HG02763 (cell line): ENCODE results near the gene PGLYRP2.
"Not testable (repeated sequence)": the region's sequence is repeated elsewhere in the genome, so short reads cannot be mapped to it uniquely, and the experiment has no call there.

Source experiments
- ATAC-seq: cut with Tn5 transposase; IDR thresholded peaks from one replicate; pipeline ENCODE4 v1.9.1; 2021; ENCODE audit warnings: mild to moderate bottlenecking, moderate library complexity; ENCODE audit not compliant: unreplicated experiment

Gene PGLYRP2

GRCh38 chr19:15488489-15489226 is 9.4 kb upstream of the PGLYRP2 start:
- no peak for ATAC-seq

- ATAC-seq = no peak
Observed at GRCh38 chr19:15487038-15487437, 7.7 kb upstream of the PGLYRP2 start.

- not testable (repeated sequence) for ATAC-seq
Observed at GRCh38 chr19:15485768-15486167, 6.5 kb upstream of the PGLYRP2 start.

GRCh38 chr19:15480996-15481395 is 1.7 kb upstream of the PGLYRP2 start:
- ATAC-seq = not testable (repeated sequence)

- ATAC-seq = no peak
Observed at GRCh38 chr19:15476325-15476724, 3.0 kb downstream of the PGLYRP2 start.

GRCh38 chr19:15475611-15476010 is 3.7 kb downstream of the PGLYRP2 start:
- ATAC-seq = no peak

GRCh38 chr19:15475169-15475568 is 4.1 kb downstream of the PGLYRP2 start:
- no peak for ATAC-seq

GRCh38 chr19:15473821-15474220 is 5.5 kb downstream of the PGLYRP2 start:
- ATAC-seq = not testable (repeated sequence)

- ATAC-seq = no peak
Observed at GRCh38 chr19:15471639-15472101, 7.6 kb downstream of the PGLYRP2 start.

GRCh38 chr19:15469513-15470297 is 9.6 kb downstream of the PGLYRP2 start:
- ATAC-seq = no peak

GRCh38 chr19:15468675-15469512 is 10.4 kb downstream of the PGLYRP2 start:
- ATAC-seq = no peak

GRCh38 chr19:15467734-15468214 is 11.5 kb downstream of the PGLYRP2 start:
- ATAC-seq = no peak

- ATAC-seq = no peak
Observed at GRCh38 chr19:15466851-15467733, 12.2 kb downstream of the PGLYRP2 start.

GRCh38 chr19:15464394-15465385 is 14.6 kb downstream of the PGLYRP2 start, which contains the start of gene RASAL3:
Gene RASAL3, minus strand, starts transcription at chr19:15464544. Its CDS starts 186 bp downstream, at chr19:15464358.
- peak; percentile 41 for ATAC-seq

GRCh38 chr19:15463861-15464371 is 15.4 kb downstream of the PGLYRP2 start:
- peak; percentile 37 for ATAC-seq

GRCh38 chr19:15461694-15462093 is 17.6 kb downstream of the PGLYRP2 start:
- no peak for ATAC-seq

GRCh38 chr19:15457701-15458484 is 21.4 kb downstream of the PGLYRP2 start:
- ATAC-seq = no peak
